Esophagus mucosa (tissue), 1 donor: ENCODE data around the gene COL5A1. TPM values are rescaled to one million over a fixed set of nuclear protein-coding genes. Genes with fewer than 3 reads are reported as not detected.

Experiments
- ATAC-seq: fragments of 200-7000 bp; cut with Tn5 transposase; one replicate; pipeline ENCODE4 v1.9.1; 2020
- total RNA-seq: library from RNA; stranded (reverse); gene quantifications from one replicate; pipeline ENCODE4 v1.2.4, GENCODE V29; 2023
- donor health status: DM: yes; HTN: yes; CAD: no.

COL5A1 gene
- total RNA-seq, 1 donor from 2014 or later: 3.3 TPM

DNA sequence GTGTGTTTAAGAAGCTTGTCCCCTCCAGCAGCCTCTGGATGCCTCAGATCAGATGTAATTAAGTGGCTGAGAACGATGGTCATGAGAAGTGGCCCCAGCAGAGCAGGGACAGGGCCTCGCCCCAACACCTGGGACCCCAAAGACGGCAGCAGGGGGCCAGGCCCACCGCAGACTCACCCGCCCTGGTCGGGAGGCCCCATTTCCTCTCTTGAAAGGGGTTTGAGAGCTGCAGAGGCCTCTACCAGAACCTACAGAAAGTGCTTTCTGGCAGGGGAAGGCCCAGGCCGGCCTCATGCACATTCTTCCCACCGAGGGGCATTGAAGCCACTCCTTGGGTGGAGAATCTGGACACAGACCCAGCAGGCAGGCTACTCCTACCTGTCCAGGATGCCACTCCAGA is 153.8 kb downstream of the COL5A1 start:
- no peak for ATAC-seq

DNA sequence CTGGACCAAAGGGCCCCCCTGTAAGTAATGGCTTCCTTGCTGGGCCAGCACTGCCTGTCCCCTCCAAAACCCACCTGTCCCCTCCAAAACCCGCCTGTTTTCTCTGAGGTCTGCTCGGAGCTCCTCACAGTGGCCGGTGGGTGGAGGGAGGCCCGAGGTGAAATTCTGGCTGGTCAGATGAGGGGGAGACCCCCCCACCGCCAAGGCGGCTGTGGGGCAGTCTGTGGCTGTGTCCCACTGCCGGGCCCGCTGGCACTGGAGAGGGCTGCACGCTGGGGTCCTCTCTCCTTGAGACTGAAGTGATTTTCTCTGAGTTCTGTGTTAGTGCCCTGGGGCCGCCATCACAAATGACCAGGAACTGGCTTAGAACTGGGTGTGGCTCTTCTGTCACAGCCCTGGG is 155.3 kb downstream of the COL5A1 start:
- ATAC-seq: no peak

DNA sequence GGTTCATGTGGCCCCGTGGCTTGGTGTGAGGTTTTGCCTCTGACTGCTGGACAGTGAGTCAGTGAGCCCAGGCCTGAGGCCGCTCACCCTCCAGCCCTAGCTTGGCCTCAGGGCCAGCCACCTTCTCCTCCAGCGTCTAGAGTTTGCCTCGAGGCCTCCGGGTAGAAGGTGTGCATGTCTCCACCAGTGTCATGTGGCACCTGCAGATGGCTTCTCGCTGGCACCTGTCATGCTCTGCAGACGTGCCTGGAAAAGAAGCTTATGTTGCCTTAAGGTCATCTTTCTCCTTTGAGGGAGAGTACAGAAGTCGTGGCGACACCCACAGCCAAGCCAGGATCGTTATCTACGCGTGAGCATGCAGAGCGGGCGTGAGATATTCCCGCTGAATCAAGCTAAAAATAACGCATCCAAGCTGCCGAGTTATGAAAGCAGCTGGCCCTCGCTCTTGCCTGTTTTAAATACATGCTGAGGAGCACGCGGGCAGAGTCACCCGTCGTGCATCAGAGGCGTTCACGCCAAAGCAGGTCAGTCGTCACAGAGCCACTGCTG is 159.3 kb downstream of the COL5A1 start:
- no peak for ATAC-seq

DNA sequence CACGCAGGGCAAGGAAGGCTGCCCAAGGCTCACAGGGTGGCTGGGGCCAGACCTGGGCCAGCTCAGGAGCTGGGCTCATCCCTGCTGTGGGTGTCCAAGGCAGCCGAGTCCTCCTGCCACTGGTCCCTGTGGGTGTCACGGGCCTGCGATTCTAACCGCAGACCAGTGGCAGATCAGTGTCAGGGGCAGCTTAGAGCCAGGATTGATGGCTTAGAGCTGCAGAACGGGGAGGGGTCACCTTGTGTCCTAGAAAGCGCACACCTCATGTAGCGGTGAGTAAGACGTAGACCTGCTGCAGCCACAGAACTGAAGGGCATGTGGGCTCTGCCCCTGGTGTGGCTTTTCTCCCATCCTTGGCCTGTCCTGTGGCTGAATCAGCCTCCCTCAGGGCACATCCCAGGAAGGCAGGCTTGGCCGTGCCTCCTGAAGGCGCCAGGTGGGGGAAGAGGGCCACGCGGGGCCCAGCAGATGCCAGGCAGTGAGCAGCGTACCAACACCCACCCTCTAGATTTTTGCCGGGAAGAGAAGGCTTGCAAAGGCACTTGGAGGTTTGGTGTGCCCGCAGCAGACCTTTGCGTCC is 160.7 kb downstream of the COL5A1 start:
- ATAC-seq: peak; percentile 20

DNA sequence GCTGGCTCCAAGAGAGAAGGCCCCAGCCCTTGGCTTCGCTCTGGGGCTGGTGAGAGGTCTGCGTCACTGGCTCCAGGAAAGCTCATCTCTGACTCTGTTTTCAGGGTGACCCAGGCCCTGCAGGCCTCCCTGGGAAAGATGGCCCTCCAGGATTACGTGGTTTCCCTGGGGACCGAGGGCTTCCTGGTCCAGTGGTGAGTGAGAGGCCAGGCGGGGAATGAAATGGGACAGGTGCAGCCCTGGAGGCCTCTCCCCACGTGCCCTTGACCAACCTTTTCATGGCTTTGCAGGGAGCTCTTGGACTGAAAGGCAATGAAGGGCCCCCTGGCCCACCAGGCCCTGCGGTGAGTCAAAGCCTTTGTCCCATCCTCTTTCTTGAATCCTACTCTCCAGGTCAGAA is 163.3 kb downstream of the COL5A1 start:
- ATAC-seq: no peak

DNA sequence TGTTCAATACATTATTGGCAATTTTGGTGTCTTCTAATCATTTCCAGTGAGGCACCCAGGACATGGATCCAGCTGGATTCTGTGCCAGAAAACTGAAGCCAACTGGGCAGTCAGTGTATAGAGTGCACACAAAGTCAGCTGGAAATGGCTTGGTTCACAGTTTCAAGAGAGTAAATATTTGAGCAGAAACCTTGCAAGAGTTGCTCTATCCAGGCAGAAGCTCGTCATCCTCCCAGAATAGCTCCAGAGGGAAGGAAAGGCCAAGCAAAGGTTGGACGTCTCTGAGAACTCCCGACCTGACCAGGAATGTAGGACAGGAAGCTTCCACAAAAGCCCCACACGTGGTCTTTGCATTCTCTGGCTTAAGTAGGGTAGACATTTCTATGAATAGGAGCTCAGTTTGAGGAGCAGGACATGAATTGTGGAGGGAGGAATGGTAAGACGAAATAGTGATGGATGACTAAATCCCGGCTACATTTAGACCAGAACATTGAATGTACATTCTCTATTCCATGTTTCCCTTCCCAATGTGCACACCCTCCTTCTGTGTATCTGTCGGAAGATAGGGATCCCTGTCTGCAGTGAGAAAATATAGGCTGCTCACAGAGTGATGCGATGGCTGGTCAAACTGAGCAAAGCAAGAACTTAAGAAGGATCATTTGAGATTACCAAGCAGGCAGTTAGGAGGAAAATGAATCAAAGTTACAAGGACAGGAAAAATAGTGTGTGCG is 166.3 kb downstream of the COL5A1 start:
- ATAC-seq: no peak

DNA sequence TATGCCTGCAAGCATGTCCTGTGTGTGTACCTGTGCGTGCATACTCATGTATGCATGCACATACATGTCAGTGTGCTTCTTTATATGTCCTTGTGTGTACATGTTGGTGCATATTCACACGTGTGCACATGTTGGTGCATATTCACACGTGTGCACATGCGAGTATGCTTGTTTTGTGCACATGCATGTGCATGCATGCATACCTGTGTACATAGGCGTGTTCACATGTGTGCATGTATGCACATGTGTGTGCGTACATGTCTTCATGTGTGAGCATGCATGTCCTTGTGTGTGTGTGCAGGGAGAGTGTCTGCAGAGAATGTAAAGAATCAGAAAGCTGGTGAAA is 166.8 kb downstream of the COL5A1 start:
- no peak for ATAC-seq

DNA sequence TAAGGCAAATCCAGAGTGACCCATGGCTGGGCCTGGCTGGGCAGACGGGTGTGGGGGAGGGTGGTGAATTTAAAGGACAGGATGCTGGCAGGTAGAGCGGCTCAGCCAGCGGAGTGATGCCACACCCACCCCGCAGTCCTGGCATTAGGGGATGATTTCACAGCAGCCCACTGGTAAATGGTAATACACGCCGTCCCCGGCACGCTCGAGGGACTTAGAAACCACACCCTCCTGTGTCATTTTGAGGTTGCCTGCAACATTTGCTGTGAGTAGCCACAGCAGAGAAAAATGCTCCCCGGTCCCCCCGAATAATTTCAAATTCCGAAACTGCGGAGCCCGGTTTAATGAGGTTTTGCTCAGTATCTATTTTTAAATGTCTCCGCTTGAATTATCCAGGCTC is 167.7 kb downstream of the COL5A1 start:
- ATAC-seq: no peak

DNA sequence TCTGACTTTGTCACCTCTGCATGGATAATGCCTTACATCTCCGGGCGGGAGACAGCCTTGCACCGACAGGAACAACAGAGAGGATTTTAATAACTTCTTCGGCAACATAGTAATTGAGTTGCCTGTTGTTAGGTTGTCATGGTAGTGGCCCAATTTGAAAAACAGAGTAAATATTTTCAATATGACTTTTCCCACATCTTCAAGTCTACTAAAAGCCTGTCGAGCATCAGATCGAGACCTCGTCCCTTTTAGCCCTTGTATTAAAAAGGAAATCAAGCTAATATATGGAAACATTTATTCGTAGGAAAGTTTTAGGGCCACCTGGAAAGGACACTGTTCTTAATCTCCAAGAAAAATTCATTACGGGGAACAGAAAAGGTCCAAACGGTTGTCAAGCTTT is 168.2 kb downstream of the COL5A1 start:
- ATAC-seq: no peak

DNA sequence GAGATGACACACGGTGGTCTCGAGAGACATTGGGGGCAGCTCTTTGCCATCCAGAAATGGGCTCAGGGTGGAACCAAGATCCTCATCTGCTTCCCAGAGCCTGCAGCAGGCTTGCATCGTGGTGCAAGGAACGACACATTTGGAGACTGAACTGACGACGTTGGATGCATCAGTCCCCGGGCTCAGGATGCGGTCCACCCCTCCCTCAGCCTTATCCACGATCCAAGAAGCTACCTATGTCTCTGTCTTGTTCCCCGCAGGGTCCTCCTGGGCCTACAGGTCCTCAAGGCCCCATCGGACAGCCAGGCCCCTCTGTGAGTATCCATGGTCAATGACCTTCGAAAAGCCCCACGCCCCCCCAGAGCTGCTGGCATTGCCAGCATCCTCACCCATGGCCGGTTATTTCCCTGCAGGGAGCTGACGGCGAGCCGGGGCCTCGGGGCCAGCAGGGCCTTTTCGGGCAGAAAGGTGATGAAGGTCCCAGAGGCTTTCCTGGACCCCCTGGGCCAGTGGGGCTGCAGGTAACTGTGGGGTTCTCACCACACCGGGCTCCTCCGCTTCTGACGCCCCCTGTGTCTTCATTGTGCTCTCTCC is 169.6 kb downstream of the COL5A1 start:
- no peak for ATAC-seq

DNA sequence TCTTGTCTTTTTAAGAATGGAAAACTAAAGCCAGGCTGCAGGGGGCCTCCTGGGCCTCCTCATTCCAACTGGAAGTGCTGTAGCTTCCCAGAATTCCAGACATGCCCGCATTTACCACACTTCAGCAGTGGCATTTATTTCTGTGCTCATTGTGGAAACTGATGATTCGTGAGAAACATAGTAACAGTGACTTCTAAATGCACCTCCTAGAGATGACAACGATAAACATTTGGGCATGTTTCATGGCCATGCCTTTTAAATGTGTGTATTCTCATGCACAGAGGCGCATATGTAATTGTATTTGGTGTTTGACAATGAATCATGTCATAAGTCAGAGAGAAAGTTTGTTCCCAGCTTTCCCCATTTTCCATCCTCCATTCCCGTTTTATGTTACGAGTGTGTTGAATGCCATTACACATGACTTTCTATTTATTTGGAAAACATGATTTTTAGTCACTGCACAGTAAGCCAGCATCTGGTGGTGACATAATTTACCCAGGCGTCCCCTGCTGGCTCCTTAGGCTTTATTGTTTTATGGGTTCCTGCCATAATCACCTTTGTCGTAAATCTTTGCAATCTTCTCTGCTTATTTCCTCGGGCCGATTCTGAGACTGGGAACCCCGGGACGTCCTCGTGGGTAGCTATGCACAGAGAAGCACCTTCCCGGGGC is 170.2 kb downstream of the COL5A1 start:
- no peak for ATAC-seq

DNA sequence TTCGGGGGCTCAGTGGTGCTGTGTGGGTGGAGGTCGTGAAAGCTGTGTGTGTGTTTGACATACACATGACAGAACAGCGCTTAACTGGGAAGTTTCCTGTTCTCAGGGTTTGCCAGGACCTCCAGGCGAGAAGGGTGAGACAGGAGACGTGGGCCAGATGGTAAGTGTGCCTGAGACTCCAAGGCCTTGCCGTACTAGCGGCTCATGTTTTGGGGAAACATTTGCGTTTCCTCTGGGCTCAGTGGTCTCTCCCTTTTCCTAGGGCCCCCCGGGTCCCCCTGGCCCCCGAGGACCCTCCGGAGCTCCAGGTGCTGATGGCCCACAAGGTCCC is 170.7 kb downstream of the COL5A1 start:
- ATAC-seq: no peak

DNA sequence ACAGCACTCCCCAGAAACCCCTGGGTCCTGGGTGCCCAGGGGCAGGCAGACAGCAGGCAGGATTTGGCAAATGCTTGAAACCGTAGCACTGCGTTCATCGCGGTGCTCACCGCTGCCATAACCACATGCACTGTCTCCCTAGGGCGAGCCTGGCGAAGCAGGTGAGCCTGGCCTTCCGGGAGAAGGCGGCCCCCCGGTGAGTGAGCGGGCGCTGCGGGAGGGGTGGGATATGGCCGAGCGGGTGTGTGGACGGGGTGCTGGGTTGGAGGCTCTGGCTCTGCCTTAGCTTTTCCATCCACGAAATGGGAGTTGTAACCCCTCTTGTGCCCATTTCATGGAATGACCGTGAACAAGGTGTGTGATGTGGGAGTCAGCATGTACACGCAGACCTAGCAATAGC is 172.2 kb downstream of the COL5A1 start:
- no peak for ATAC-seq

DNA sequence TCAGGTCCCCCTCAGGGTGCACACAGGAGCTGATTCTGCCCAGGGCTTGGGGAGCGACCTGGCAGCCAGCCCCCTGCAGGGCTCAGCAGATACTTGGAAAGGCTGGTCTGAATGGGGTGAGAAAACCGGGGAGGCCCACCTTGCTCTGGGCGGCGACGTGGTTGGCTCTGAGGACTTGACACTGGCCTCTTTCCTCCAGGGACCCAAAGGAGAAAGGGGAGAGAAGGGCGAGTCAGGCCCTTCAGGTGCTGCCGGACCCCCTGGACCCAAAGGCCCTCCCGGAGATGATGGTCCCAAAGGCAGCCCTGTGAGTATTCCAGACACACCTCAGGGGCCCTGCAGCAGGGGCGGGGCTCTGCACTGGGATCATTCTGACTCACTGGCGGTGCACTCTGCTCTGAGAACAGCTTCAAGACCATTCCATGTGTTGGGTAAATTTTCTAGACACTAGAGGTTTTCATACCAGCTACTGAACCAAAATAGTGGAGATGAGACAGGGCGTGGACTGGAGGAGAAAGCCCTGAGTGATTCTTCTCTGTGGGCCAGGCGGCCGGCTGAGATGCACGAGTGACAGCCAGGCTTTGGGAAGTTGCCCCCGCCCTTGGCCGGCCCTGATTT is 173.1 kb downstream of the COL5A1 start:
- ATAC-seq: no peak

DNA sequence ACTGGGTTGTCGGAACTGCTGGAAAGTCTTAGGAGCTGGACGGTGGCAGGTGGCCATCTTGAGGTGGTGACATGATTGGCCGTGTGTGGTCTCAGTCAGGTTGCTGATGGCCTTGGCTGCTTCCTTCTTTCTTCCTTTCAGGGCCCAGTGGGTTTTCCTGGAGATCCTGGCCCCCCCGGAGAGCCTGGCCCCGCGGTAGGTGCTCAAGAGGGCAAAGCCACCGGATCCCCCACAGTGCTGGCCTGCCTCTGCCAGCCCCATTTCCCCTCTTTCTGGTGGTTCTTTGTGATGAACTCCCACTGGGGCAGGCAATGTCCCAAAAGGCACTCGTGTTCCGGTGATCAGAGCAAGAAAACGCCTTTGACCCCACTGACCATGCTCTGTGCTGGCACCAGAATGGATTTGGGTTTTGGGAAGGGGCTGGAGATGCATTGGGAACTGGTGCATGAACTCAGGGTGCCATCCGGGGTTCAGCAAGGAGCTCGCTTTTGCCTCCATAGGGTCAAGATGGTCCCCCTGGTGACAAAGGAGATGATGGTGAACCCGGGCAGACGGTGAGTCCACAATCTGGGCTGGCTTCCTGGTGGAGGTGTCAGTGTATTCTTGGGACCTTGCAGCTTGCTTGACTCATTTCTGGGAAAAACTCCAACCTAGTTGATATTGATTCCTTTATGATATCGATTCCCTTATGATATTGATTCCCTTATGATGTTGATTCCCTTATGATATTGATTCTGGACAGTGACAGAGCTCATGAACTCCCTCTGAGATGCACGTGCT is 174.0 kb downstream of the COL5A1 start:
- ATAC-seq: no peak

DNA sequence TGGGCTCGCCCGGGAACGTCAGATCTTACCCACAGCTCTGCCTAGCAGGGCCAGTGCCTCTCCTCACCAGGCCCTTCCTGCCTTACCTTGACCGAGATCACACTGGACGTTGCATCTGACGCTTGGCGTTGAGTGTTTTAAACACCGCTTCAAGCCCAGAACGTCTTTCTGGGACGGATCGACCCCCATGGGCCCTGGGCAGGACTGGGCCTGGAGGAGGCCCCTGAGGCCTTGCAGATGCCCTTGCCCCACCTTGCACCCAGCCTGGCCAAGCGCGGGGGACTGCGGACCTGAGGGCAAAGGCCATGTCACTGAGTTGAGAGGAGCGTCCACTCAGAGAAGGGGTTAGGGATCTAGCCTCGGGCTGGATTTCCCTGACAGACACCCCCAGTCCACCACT is 174.7 kb downstream of the COL5A1 start:
- ATAC-seq: no peak

DNA sequence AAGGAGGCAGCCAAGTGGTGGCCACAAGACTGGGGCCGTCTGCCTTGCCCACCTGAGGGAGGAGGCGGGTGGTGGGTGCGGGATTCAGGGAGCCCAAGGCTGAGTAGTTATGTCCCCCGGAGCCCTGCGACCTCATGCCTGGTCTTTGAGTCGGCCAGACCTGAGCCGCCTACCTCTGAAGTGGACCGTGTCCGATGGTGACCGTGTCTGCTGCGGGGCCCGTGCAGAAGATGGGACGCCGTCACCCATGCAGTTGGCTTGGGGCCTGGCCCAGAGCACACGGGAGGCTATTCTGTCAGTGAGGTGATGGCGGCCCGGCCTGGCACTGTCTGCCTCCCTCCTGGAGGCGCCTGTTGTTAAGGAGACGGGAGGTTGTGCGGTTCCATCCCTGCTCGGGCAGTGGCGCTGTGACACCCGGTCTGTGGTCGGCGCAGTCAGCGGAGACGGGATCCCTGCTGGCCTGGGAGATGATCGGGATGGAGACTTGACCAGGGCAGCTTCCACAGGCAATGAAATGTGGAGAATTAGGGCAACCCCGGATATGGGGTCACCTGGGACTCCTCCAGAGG is 176.5 kb downstream of the COL5A1 start:
- no peak for ATAC-seq

DNA sequence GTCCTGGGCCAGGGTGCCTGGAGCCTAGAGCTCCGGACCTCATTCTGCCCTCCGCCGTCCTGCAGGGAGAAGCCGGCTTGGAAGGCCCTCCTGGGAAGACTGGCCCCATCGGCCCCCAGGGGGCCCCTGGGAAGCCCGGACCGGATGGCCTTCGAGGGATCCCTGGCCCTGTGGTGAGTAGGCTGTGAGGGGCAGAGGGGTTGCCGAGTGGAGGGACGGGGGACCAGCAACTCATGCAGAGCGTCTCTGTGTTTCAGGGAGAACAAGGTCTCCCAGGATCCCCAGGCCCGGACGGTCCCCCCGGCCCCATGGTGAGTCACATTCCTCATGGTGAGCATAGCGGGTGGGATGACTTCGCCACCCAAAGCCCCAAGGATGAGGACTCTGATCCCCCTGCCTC is 177.0 kb downstream of the COL5A1 start:
- no peak for ATAC-seq

DNA sequence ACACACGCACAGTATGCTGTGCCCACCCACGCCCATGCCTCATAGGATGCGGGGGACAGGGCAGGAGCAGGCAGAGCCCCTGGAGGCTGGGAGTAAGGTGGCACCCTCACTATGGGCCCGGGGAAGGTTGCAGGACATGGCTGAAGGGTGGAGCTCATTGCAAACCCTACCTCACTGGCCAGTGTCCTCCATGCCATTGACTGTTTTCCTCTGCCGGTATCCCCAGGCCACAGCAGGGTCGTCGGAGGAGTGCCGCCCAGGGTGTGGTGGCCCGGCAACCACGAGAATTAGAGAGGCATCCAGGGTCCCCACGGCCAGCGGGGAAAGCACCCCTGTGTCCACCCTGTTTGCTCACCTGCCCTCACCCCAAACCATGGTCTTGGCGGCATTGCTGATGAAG is 179.3 kb downstream of the COL5A1 start:
- no peak for ATAC-seq

DNA sequence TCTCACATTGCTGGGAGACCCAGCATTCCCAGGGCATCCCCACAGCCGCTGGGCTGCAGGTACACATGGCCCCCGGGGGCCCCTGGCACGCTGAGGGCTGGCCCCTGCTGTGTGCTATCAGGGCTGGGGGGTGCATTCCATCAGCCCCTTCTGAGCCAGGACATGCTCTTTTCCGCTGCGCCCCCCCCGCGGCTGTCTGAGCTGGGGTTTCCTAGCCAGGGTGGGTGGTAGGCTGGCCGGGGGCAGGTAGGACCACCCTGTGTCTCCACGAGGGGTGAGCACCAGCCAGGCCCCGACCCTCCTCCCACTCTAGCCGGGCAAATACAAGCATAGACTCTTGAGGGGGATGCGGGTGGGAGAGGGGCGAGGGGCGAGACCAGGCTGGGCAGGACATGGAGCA is 180.9 kb downstream of the COL5A1 start:
- ATAC-seq: no peak

DNA sequence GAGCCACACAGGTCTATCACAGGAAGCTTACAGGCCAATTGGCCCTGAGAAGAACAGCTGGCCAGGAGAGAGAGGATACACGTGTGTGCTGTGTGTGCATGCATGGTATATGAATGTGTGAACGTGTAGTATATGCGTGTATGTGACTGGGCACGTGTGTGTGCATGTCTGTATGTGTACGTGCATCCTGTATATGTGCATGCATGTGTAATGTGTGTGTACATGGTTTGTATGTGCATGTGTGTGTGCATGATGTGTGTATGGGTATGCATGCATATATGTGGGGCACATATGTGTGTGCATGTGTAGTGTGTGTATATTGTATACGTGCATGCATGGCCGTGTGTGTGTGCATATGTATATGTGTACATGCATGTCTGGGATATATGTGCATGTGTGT is 182.0 kb downstream of the COL5A1 start:
- ATAC-seq: no peak

DNA sequence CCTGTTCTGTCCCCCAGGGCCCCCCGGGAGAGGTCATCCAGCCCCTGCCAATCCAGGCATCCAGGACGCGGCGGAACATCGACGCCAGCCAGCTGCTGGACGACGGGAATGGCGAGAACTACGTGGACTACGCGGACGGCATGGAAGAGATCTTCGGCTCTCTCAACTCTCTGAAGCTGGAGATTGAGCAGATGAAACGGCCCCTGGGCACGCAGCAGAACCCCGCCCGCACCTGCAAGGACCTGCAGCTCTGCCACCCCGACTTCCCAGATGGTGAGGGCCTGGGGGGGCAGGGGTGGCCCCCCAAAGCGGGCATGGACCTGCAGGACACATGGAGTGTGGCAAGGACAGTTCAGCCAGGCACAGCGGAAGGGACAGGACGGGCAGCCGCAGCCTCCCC is 183.0 kb downstream of the COL5A1 start:
- no peak for ATAC-seq
